GM23338 (cell line): Measurements from ENCODE around the gene PPP6R3.

Source experiments
- CREB1 ChIP-seq: fragments of 250-450 bp; sonication (Bioruptor Pico); IDR thresholded peaks from 2 replicates; pipeline ENCODE4 v1.5.0; 2020; ENCODE audit warnings: low read depth, mild to moderate bottlenecking, moderate library complexity
- ETS1 ChIP-seq: IDR thresholded peaks from 2 replicates; pipeline ENCODE4 v1.6.1; 2016; ENCODE audit warnings: antibody characterized with exemption
- EZH2 ChIP-seq: fragments of 200-600 bp; sonication (generic); IDR thresholded peaks from one replicate; pipeline ENCODE4 v1.8.0; 2017; ENCODE audit warnings: antibody characterized with exemption, mild to moderate bottlenecking, low read depth; ENCODE audit not compliant: unreplicated experiment
- EZH2phosphoT487 ChIP-seq: fragments of 200-600 bp; sonication (generic); IDR thresholded peaks from one replicate; pipeline ENCODE4 v1.8.1; 2018; ENCODE audit warnings: antibody characterized with exemption; ENCODE audit not compliant: unreplicated experiment
- JUNB ChIP-seq: IDR thresholded peaks from one replicate; pipeline ENCODE4 v1.6.1; 2016; ENCODE audit warnings: antibody characterized with exemption; ENCODE audit not compliant: unreplicated experiment
- NANOG ChIP-seq: IDR thresholded peaks from 2 replicates; pipeline ENCODE4 v1.6.1; 2016; ENCODE audit warnings: antibody characterized with exemption, borderline replicate concordance
- POLR2AphosphoS5 ChIP-seq: IDR thresholded peaks from 2 replicates; pipeline ENCODE4 v1.6.1; 2016; ENCODE audit warnings: antibody characterized with exemption, low read depth
- ZNF114 ChIP-seq: fragments of 250-450 bp; sonication (Bioruptor Pico); IDR thresholded peaks from 2 replicates; pipeline ENCODE4 v1.5.0; 2020; ENCODE audit warnings: mild to moderate bottlenecking, moderate library complexity
- TF ChIP-seq, protein P1 (sequence below): IDR thresholded peaks from one replicate; pipeline ENCODE4 v1.6.1; 2018; ENCODE audit warnings: antibody characterized with exemption; ENCODE audit not compliant: unreplicated experiment
- TF ChIP-seq, protein P2 (sequence below), 2 experiments: fragments of 200-600 bp in 1 of 2; sonication (generic) in 1 of 2; conservative IDR thresholded peaks; 2 replicates each; pipeline versions ENCODE4 v1.5.1 to v1.6.1; 2016 to 2017; ENCODE audit warnings: antibody characterized with exemption in 2 of 2, low read depth in 2 of 2, mild to moderate bottlenecking in 2 of 2, moderate library complexity in 1 of 2

GRCh38 chr11:68565768-68566167, 105.2 kb downstream of the PPP6R3 start:
- TF ChIP-seq NANOG, result no peak
- TF ChIP-seq, protein P1, sequence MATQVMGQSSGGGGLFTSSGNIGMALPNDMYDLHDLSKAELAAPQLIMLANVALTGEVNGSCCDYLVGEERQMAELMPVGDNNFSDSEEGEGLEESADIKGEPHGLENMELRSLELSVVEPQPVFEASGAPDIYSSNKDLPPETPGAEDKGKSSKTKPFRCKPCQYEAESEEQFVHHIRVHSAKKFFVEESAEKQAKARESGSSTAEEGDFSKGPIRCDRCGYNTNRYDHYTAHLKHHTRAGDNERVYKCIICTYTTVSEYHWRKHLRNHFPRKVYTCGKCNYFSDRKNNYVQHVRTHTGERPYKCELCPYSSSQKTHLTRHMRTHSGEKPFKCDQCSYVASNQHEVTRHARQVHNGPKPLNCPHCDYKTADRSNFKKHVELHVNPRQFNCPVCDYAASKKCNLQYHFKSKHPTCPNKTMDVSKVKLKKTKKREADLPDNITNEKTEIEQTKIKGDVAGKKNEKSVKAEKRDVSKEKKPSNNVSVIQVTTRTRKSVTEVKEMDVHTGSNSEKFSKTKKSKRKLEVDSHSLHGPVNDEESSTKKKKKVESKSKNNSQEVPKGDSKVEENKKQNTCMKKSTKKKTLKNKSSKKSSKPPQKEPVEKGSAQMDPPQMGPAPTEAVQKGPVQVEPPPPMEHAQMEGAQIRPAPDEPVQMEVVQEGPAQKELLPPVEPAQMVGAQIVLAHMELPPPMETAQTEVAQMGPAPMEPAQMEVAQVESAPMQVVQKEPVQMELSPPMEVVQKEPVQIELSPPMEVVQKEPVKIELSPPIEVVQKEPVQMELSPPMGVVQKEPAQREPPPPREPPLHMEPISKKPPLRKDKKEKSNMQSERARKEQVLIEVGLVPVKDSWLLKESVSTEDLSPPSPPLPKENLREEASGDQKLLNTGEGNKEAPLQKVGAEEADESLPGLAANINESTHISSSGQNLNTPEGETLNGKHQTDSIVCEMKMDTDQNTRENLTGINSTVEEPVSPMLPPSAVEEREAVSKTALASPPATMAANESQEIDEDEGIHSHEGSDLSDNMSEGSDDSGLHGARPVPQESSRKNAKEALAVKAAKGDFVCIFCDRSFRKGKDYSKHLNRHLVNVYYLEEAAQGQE, result no peak
- TF ChIP-seq, protein P2, sequence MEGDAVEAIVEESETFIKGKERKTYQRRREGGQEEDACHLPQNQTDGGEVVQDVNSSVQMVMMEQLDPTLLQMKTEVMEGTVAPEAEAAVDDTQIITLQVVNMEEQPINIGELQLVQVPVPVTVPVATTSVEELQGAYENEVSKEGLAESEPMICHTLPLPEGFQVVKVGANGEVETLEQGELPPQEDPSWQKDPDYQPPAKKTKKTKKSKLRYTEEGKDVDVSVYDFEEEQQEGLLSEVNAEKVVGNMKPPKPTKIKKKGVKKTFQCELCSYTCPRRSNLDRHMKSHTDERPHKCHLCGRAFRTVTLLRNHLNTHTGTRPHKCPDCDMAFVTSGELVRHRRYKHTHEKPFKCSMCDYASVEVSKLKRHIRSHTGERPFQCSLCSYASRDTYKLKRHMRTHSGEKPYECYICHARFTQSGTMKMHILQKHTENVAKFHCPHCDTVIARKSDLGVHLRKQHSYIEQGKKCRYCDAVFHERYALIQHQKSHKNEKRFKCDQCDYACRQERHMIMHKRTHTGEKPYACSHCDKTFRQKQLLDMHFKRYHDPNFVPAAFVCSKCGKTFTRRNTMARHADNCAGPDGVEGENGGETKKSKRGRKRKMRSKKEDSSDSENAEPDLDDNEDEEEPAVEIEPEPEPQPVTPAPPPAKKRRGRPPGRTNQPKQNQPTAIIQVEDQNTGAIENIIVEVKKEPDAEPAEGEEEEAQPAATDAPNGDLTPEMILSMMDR (conservative IDR thresholded peaks at IDR 0.05; ENCODE audit: low read depth in 2 of 2), result no peak
- TF ChIP-seq EZH2, result no peak
- TF ChIP-seq POLR2AphosphoS5, result no peak
- TF ChIP-seq EZH2phosphoT487, result no peak
- TF ChIP-seq ETS1, result no peak
- no peak for TF ChIP-seq ZNF114 (CRISPR knock-in tag)
- TF ChIP-seq CREB1 (CRISPR knock-in tag), result no peak
- TF ChIP-seq JUNB, result no peak
